HG03060 (cell line): ENCODE data around the gene HIP1.
"Not testable (repeated sequence)": the region's sequence is repeated elsewhere in the genome, so short reads cannot be mapped to it uniquely, and the experiment has no call there.

Experiments
- ATAC-seq: cut with Tn5 transposase; IDR thresholded peaks from one replicate; pipeline ENCODE4 v1.9.1; 2021; ENCODE audit warnings: low read depth, moderate number of reproducible peaks; ENCODE audit not compliant: unreplicated experiment

Gene HIP1

DNA sequence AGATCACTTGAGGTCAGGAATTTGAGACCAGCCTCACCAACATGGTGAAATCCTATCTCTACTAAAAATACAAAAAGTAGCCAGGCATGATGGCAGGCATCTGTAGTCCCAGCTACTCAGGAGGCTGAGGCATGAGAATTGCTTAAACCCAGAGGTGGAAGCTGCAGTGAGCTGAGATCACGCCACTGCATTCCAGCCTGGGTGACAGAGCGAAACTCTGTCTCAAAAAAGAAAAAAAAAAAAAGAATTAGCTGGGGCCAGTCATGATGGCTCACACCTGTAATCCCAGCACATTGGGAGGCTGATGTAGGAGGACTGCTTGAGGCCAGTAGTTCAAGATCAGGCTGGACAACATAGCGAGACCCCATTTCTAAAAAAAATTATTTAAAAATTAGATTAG, 21.0 kb downstream of the HIP1 start:
- ATAC-seq, result not testable (repeated sequence)

DNA sequence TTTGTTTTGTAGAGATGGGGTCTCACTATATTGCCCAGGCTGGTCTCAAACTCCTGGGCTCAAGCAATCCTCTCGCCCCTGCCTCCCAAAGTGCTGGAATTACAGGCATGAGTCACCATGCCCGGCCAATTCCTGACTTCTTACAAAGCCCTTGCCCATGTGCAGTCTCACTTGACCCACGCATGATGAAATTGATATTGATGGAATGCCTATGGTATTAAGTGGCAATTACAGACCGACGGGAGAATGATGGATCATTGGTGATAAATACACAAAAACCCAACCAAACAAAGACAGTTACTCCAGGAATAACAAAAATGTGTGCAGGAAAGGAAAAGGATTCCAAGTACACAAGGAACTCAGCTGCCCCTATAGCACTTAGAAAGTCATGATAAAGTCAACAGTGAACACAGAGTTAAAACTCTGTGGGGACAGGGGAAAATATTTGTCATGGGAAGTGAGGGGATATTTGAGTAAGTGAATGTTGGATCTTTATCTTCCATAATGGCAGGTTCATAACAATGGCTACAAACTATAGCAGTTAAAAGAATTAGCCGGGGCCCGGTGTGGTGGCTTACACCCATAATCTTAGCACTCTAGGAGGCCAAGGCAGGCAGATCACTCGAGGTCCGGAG, 21.6 kb downstream of the HIP1 start:
- ATAC-seq, result no peak

DNA sequence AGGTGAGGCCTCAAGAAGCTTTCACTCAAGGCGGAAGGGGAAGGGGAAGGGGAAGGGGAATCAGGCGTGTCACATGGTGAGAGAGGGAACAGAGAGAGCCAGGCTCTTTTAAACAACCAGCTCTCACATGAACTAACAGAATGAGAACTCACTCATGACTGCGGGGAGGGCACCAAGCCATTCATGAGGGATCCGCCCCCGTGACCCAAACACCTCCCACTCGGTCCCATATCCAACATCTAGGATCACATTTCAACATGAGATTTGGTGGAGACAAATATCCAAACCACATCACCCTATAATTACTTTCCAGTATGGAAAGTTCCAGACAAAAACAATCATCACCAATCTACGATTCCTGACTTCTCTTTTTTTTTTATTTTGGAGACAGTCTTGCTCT, 22.9 kb downstream of the HIP1 start:
- no peak for ATAC-seq

DNA sequence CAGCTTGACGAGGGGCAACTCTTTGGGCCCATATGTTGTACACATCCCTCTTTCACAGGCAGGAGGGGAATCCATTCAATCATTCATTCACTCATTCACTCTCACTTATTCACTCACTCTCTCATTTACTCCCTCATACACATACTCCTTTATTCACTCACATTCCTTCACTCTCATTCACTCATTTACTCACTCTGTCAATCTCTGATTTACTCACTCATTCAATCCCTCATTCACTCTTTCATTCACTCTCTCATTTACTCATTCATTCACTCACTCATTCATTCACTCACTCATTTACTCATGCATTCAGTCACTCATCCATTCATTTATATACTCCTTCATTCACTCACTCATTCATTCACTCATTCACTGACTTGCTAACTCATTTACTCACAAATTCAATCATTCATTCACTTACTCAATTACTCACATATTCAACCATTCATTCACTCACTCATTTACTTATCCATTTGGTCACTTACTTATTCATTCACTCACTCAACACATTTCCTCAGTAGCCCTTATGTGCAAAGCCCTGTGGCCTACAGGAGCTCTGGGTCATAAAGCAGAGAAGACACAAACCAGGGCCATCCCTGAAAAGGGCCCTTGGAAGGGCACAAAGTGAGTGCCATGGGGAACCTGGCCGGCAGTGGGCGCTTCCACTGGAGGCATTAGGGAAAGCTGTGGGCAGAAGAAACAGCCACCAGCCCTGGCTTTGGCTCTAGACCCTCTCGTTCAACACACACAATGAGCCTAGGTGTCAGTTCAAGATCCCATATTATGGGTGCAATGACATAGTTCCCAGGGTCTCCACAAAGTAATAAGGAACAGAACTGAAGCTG, 26.0 kb downstream of the HIP1 start:
- ATAC-seq, result no peak

DNA sequence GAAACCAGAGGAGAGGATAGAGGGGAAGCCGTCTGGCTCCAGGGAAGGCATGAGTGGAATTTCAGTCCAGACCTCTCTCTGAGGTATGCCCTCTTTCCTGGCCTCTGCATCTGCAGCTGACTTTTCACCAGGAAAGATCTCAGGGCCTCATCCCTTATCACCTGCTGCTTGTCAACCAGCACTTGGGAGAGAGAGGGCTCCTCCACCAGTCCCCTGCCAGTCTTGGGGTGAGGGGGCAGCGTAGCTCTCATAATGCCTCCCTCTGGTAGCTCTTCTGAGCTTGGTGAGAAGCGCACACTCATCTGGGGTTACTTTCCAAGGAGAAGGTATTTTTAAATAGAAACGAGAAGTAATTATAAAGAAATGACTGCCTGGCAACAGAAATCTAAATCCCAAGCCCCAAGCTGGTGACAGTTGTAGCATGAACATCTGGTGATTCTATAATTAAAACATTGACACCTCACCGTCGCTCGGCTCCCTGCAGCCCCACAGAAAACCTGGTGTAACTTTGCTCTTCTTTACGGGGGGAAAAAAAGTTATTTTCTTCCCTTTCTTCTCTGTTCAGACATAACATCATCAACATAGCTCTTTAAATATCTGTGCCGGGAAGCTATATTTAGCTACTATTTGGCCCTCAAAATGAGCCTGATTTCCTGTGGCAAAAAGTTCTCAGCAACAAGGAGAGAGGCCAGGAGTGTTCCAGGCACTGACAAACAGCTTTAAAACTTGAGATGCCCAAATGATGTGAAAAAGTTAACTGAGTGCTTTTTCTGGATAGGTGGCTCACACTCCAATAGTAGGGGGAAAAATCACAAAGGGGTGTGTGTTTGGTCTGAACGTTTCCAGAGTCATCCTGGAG, 26.9 kb downstream of the HIP1 start:
- ATAC-seq, result no peak

DNA sequence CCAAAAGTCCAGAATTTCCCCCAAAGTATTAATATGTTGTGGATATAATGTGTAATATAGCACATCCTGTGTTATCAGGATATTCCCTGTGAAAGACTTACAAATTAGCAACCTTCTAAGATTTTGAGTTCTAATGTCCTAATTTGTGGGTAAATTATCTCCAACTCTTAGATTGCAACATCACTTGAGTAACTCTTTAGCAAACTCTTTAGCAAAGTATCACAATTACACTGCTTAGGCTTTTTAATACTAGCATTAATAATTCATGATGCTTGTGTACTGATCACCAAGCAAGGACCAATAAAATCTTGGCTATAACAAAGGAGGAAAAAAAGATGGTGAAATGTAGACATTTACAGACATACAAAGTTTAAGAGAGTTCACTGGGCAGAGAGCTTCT, 27.7 kb downstream of the HIP1 start:
- ATAC-seq, result no peak

DNA sequence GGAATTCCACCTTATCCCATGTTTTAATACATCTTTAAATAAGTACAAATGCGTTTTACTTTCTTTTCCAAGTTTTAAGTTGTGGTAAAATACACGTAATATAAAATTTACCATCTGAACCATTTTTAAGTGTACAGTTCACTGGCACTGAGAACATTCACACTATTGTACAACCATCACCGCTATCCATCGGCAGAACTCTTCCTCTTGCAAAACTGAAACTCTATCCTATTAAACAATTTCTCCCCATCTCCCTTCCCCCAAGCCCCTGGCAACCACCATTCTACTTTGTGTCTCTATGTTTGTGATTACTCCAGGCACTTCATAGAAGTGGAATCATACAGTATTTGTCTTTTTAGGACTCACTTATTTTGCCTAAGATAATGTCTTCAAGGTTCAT, 33.8 kb downstream of the HIP1 start:
- no peak for ATAC-seq

DNA sequence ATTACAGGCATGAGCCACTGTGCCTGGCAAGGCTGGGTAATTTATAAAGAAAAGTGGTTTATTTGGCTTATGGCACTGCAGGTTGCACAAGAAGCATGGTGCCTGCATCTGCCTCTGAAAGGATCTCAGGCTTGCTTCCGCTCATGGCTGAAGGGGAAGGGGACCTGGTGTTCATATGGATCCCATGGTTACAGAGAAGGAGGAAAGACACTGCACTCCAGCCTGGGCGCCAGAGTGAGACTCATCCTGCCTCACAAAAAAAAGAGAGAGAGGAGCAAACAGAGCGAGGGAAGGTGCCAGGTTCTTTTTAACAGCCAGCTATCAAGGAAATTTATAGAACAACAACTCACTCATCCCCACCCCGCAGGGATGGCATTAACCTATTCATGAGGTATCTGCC, 36.2 kb downstream of the HIP1 start:
- no peak for ATAC-seq

DNA sequence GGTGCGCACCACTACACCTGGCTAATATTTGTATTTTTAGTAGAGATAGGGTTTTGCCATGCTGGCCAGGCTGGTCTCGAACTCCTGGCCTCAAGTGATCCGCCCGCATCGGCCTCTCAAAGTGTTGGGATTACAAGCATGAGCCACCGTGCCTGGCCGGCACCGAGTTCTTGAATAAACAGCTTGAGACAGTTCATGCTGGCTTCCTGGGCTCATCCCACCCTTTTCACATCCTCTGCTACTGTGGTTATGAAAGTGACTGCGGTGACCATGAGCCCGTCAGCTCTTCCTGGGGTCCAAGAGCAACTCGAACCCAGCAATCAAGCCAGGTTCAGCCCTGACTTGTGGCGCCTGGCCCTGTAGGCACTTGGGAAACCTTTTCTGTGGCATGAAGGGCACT, 38.7 kb downstream of the HIP1 start:
- no peak for ATAC-seq

DNA sequence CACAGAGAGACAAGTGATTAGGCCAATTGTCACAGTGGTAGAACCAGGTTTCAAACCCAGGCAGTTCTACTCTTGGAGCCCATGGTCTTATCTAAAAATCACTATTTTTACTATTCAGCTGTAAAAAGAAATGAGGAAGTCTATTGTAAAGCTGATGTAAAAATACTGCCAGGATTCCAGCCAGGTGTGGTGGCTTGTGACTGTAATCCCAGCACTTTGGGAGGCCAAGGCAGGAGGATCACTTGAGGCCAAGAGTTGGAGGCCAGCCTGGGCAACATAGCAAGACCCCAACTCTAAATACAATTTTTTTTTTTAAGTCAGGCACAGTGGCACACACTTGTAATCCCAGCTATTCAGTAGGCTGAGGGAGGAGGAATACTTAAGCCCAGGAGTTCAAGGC, 40.4 kb downstream of the HIP1 start:
- no peak for ATAC-seq

DNA sequence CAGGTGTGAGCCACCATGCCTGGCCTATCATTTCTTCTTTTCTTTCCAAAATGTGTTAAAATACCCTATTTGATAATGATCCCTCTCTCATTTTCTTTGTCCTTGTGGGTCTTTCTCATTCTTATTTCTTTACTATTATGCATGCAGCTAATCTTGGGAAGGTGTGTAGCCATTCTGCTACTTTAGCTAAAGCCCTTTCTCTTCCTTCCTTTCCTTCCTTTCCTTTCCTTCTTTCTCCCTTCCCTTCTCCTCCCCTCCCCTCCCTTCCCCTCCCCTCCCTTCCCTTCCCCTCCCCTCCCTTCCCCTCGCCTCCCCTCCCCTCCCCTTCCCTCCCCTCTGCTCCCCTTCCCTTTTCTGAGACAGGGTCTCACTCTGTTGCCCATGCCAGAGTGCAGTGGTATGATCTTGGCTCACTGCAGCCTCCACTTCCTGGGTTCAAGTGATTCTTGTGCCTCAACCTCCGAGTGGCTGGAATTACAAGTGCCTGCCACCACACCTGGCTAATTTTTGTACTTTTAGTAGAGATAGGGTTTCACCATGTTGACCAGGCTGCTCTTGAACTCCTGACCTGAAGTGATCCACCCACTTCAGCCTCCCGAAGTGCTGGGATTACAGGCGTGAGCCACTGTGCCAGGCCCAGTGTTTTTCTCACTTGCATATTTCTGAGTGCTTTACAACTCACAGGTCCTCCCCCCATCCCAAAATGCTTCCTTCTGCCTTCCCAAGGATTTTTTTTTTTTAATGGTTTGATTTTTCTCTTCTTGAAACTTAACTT, 42.3 kb downstream of the HIP1 start:
- ATAC-seq, result no peak

DNA sequence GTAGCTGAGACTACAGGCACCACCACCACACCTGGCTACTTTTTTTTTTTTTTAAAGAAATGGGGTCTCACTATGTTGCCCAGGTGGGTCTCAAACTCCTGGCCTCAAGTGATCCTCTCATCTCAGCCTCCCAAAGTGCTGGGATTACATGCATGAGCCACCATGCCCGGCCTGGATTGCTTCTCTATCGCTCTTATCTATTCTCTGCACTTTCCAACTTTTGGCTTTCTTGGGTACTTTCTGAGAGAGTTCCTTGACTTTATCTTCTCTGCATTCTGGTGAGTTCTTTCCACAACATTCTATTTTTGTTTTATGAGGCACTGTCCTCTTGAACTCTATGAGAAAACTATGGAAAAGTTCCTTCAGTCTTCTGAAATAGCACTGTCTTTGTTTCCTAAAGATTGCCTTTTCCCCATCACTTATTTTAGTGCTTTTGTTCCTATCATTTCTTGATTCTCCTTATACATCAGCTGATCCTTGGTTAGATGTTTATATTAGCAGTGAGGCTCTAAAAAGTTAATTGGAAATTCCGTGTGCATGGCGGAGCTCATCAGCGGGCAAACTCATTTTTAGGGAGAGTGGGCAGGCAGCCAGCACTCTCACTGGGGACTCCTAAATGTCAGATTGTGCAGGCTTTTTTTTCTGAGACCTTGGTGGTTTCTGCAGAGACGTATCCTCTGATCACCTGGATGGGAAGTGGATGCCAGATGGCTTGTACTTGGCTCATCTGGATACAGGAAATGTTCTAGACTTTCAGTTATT, 43.9 kb downstream of the HIP1 start:
- no peak for ATAC-seq

DNA sequence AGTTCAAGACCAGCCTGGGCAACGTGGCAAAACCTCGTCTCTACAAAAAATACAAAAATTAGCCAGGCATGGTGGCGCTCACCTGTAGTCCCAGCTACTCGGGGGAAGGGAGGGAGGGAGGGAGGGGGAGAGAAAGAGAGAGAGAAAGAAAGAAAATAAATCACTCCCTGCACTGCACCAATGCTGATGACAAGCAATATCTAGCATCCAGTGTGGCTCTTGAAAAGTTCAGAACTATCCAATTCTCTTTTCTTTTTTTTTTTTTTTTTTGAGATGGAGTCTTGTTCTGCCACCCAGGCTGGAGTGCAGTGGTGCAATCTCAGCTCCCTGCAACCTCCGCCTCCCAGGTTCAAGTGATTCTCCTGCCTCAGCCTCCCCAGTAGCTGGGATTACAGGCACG, 45.1 kb downstream of the HIP1 start:
- ATAC-seq, result not testable (repeated sequence)

DNA sequence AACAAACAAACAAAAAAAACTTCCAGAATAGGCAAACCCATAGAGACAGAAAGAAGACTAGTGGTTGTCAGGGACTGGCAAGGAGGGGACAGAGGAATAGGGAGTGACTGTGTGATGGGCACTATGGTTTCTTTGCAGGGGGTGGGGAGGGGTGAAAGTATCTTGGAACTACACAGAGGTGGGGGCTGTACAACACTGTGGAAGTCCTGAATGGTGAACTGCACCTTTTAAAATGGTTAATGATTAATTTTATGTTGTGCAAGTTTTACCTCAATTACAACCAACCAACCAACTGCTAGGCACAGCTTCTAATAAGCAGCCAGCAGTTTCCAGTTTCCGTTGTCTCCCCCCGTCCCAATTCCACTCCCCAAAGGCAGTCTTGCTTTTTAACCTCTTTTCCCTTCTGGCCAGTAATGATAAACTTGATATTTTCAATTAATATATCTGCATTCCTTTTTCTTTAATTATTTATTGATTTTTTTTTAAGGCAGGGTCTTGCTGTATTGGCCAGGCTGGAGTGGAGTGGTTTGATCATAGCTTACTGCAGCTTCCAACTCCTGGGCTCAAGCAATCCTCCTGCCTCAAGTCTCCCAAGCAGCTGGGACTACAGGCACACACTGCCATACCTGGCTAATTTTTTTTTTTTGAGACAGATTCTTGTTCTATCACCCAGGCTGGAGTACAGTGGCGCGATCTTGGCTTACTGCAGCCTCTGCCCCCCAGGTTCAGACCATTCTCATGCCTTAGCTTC, 46.8 kb downstream of the HIP1 start:
- ATAC-seq, result no peak

DNA sequence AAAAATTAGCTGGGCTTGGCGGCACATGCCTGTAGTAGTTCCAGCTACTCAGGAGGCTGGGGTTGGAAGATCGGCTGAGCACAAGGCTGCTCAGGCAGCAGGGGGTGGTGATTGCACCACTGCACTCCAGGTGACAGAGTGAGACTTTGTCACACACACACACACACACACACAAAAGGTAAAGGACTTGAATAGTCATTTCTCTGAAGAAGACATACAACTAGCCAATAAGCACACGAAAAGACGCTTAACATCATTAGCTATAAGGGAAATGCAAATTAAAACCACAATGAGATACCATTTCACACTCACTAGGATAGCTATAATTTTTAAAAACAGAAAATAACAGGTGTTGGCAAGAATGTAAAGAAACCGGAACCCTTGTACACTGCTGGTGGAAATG, 48.6 kb downstream of the HIP1 start:
- ATAC-seq, result no peak

DNA sequence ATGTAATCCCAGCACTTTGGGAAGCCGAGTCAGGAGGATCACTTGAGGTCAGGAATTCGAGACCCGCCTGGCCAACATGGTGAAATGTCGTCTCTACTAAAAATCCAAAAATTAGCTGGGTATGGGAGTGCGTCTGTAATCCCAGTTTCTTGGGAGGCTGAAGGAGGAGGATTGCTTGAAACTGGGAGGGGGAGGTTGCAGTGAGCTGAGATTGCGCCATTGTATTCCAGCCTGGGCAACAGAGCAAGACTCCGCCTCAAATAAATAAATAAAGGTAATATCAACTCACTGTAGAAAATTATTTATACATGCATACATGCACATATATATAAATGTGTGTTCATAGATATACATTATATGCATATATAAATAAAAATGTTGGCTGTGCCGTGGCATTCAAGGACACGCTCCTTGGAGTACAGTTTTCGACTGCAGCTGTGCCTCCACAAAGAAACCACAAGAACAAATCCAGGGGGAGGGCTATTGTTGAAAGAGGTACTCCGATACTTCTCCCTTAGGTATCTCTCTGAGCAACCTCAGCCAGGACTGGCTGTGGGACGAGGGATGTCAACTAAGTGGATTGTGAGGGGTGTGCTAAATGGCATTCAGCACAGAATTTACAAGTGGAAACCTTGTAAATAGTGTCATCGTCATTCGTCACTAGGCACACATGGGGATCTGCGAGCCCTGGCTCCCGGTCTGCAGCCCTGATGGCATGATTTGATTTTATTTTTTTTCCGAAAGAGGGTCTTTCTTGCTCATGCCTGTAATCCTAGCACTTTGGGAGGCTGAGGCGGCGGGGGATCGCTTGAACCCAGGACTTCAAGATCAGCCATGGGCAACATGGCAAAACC, 49.3 kb downstream of the HIP1 start:
- ATAC-seq, result no peak

DNA sequence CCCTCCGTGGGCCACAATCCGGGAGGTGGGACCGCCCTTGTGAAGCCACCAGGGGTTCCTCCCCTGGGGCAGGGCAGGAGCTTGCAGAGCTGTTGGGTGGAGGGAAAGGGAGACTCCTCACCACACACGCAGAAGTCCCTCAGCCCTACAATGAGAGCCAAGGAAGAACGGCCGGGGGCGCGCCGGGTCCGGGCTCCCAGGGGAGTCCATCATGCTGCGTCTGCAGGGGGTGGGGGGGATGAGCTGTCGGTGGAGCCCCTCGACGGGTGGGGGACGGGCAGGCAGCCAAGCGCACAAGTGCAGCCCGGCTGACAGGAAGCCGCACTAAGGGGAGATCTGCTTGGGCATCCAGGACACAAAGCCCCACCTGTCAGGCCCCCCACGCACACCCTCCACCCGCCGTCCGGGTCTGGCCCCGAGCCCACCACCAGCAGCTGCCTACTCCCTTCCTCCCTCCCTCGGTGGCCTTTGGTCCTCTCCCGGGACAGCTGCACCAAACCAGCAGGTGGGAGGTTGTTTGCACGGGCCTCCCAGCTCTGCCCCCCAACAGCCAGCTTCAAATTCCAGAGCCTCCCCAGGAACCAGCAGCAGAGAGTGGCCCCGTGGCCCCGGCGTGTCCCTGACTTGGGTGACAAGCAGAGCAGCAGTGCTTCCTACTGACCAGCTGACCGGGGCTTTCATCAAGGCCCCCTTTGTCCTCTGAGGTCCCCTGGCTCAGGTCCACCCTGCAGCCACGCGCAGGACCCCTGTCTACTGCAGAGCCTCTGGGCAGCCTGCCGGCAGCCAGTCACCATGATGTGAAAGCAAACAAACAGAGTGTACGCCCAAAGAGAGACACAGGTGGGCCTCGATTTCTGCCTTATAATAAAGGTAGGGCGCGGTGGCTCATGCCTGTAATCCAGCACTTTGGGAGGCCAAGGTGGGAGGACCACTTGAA, 50.3 kb downstream of the HIP1 start:
- no peak for ATAC-seq
